H1 (cell line): ENCODE data around the gene EIF2S1.

ENCODE experiments used
- CEBPB ChIP-seq: IDR thresholded peaks from 2 replicates; pipeline ENCODE4 v1.6.1; 2012; ENCODE audit warnings: low read depth, low read length
- EP300 ChIP-seq, 2 experiments: IDR thresholded peaks; 1 replicate in 1 of 2; 2 replicates in 1 of 2; pipeline ENCODE4 v1.6.1; 2011 to 2012; ENCODE audit warnings: low read depth in 2 of 2, low read length in 2 of 2, mild to moderate bottlenecking in 2 of 2, borderline replicate concordance in 1 of 2, inconsistent platforms in 1 of 2, moderate library complexity in 1 of 2
- EZH2 ChIP-seq: fragments of 200-600 bp; sonication (generic); IDR thresholded peaks from 2 replicates; pipeline ENCODE4 v1.7.1; 2012; ENCODE audit warnings: low read depth, mild to moderate bottlenecking, moderate library complexity, low read length, inconsistent platforms; ENCODE audit not compliant: severe bottlenecking
- JUND ChIP-seq: IDR thresholded peaks from 2 replicates; pipeline ENCODE4 v1.6.1; 2011; ENCODE audit warnings: mild to moderate bottlenecking, improper control_type of control experiment, low read length
- MAFK ChIP-seq: IDR thresholded peaks from 2 replicates; pipeline ENCODE4 v1.6.1; 2012; ENCODE audit warnings: low read depth, mild to moderate bottlenecking, improper control_type of control experiment, low read length
- POLR2AphosphoS5 ChIP-seq: IDR thresholded peaks from 2 replicates; pipeline ENCODE4 v1.6.1; 2011; ENCODE audit warnings: low read depth, low read length
- RFX5 ChIP-seq: IDR thresholded peaks from 2 replicates; pipeline ENCODE4 v1.6.1; 2011; ENCODE audit warnings: low read depth, low read length, improper control_type of control experiment, borderline replicate concordance
- SAP30 ChIP-seq: fragments of 300-600 bp; sonication (generic); IDR thresholded peaks from 2 replicates; pipeline ENCODE4 v1.7.1; 2012; ENCODE audit warnings: low read length, moderate library complexity, mild to moderate bottlenecking, inconsistent platforms; ENCODE audit not compliant: insufficient read depth, insufficient replicate concordance
- TF ChIP-seq, protein P1 (sequence below), 3 experiments: IDR thresholded peaks; 1 replicate in 2 of 3; 2 replicates in 1 of 3; pipeline versions ENCODE4 v1.5.1 to v1.6.1; 2011; ENCODE audit warnings: low read length in 3 of 3, mild to moderate bottlenecking in 3 of 3, inconsistent platforms in 2 of 3, low read depth in 1 of 3, moderate library complexity in 1 of 3; ENCODE audit not compliant: insufficient read depth in 1 of 3; ENCODE audit errors: control extremely low read depth in 1 of 3
- TF ChIP-seq, protein P2 (sequence below): IDR thresholded peaks from 2 replicates; pipeline ENCODE4 v1.6.1; 2011; ENCODE audit warnings: low read depth, mild to moderate bottlenecking, low read length; ENCODE audit not compliant: insufficient read depth
- TF ChIP-seq, protein P3 (sequence below): IDR thresholded peaks from 2 replicates; pipeline ENCODE4 v1.6.1; 2011; ENCODE audit warnings: low read length, improper control_type of control experiment

DNA sequence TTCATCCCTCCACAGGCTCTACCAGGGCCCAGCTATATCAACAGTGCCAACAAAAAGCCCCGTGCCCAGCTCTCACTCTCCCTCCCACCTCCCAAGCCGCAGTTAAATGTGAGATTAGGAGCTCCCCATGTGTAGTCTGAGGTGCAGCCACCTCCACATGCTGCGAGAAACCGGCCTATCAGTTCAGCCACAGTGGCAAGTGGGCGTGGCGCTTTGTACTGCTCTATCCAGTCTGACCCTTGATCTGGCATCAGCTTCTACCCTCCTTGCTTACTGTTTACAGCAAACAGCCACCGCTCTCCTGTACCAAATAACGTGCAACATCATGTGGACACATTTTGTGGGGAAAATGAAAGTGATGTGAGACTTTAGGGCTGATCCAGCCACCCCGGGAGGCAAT is 50.2 kb downstream of the EIF2S1 start:
- TF ChIP-seq, protein P1, sequence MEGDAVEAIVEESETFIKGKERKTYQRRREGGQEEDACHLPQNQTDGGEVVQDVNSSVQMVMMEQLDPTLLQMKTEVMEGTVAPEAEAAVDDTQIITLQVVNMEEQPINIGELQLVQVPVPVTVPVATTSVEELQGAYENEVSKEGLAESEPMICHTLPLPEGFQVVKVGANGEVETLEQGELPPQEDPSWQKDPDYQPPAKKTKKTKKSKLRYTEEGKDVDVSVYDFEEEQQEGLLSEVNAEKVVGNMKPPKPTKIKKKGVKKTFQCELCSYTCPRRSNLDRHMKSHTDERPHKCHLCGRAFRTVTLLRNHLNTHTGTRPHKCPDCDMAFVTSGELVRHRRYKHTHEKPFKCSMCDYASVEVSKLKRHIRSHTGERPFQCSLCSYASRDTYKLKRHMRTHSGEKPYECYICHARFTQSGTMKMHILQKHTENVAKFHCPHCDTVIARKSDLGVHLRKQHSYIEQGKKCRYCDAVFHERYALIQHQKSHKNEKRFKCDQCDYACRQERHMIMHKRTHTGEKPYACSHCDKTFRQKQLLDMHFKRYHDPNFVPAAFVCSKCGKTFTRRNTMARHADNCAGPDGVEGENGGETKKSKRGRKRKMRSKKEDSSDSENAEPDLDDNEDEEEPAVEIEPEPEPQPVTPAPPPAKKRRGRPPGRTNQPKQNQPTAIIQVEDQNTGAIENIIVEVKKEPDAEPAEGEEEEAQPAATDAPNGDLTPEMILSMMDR (IDR thresholded peaks at IDR 0.05; ENCODE audit: control extremely low read depth in 1 of 3, insufficient read depth in 1 of 3, low read depth in 1 of 3, low read length in 3 of 3) = no peak
- TF ChIP-seq CEBPB (no peak), EZH2 (no peak), RFX5 (no peak), POLR2AphosphoS5 (no peak), SAP30 (no peak), EP300 (IDR thresholded peaks at IDR 0.05; ENCODE audit: borderline replicate concordance in 1 of 2, low read depth in 2 of 2, low read length in 2 of 2) (no peak), MAFK (no peak), JUND (no peak)
- TF ChIP-seq, protein P2, sequence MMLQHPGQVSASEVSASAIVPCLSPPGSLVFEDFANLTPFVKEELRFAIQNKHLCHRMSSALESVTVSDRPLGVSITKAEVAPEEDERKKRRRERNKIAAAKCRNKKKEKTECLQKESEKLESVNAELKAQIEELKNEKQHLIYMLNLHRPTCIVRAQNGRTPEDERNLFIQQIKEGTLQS = no peak
- TF ChIP-seq, protein P3, sequence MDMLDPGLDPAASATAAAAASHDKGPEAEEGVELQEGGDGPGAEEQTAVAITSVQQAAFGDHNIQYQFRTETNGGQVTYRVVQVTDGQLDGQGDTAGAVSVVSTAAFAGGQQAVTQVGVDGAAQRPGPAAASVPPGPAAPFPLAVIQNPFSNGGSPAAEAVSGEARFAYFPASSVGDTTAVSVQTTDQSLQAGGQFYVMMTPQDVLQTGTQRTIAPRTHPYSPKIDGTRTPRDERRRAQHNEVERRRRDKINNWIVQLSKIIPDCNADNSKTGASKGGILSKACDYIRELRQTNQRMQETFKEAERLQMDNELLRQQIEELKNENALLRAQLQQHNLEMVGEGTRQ = no peak
